Natural killer cell (primary cell): ENCODE data around the gene NR2F2. TPM values are rescaled to one million over a fixed set of nuclear protein-coding genes. Genes with fewer than 3 reads are reported as not detected.

Experiments used
- ATAC-seq, 3 donors: fragments of 150-1000 bp in 2 of 3; fragments of 200-7000 bp in 1 of 3; cut with Tn5 transposase; 1 replicate in 1 of 3; 2 replicates in 2 of 3; pipeline ENCODE4 v1.10.0; 2021; ENCODE audit warnings: mild to moderate bottlenecking in 2 of 3, moderate library complexity in 2 of 3
- DNase-seq, 2 donors: peaks; one replicate each; pipeline versions ENCODE4 v3.0.0 to v3.0.0-alpha.2; 2013 to 2021; ENCODE audit warnings: mixed read lengths in 1 of 2
- H3K27ac ChIP-seq: one replicate; pipeline ENCODE4 v1.5.1; 2013; ENCODE audit warnings: mild to moderate bottlenecking, low read length
- H3K27me3 ChIP-seq: one replicate; pipeline ENCODE4 v1.6.1; 2013; ENCODE audit warnings: low read length; ENCODE audit not compliant: control insufficient read depth, insufficient read depth
- H3K36me3 ChIP-seq: one replicate; pipeline ENCODE4 v1.6.1; 2013; ENCODE audit warnings: low read length; ENCODE audit not compliant: control insufficient read depth, insufficient read depth
- H3K4me1 ChIP-seq: one replicate; pipeline ENCODE4 v1.6.1; 2013; ENCODE audit warnings: low read length; ENCODE audit not compliant: control insufficient read depth, insufficient read depth
- H3K4me3 ChIP-seq: one replicate; pipeline ENCODE4 v1.5.1; 2013; ENCODE audit warnings: low read length
- H3K9me3 ChIP-seq: one replicate; pipeline ENCODE4 v1.6.1; 2013; ENCODE audit warnings: low read length; ENCODE audit not compliant: control insufficient read depth, insufficient read depth
- H3K27ac Mint-ChIP-seq, 2 donors: one replicate each; pipeline ENCODE4 v1.8.0; 2022; ENCODE audit warnings: mild to moderate bottlenecking in 2 of 2, mixed read lengths in 2 of 2, moderate library complexity in 1 of 2
- H3K27me3 Mint-ChIP-seq, 2 donors: one replicate each; pipeline ENCODE4 v1.8.0; 2022; ENCODE audit warnings: low read depth in 2 of 2, mixed read lengths in 2 of 2
- H3K36me3 Mint-ChIP-seq: one replicate; pipeline ENCODE4 v1.8.0; 2022; ENCODE audit warnings: mixed read lengths
- H3K4me1 Mint-ChIP-seq, 2 donors: one replicate each; pipeline ENCODE4 v1.8.0; 2022; ENCODE audit warnings: mixed read lengths in 2 of 2
- H3K4me3 Mint-ChIP-seq: one replicate; pipeline ENCODE4 v1.8.0; 2022; ENCODE audit warnings: mild to moderate bottlenecking, moderate library complexity, mixed read lengths
- H3K9me3 Mint-ChIP-seq, 2 donors: one replicate each; pipeline ENCODE4 v1.8.0; 2022; ENCODE audit warnings: mixed read lengths in 2 of 2
- CTCF ChIP-seq: fragments of 200-600 bp; IDR thresholded peaks from one replicate; pipeline ENCODE4 v1.8.0; 2022; ENCODE audit warnings: antibody characterized with exemption
- WGBS: methylation state at CpG from one replicate; pipeline ENCODE4 v1.1.7; 2013; ENCODE audit warnings: missing lambda C conversion rate; ENCODE audit not compliant: insufficient coverage; 5-methylcytosine and 5-hydroxymethylcytosine counted together
- intact Hi-C: fragments of 100-400 bp; cut with micrococcal nuclease; formaldehyde crosslinking; loops from one replicate; pipeline ENCODE4 v1.14.2; 2022
- total RNA-seq, 4 donors: library from RNA; stranded (reverse); fragments of 120-200 nt in 1 of 4; gene quantifications; one replicate each; pipeline versions ENCODE4 v1.2.3 to v1.2.4, GENCODE V29; 2013 to 2022

Gene NR2F2
- total RNA-seq, 3 donors from 2014 or later (not counting 1 experiment from before 2014, with no cell fraction given): not detected

- 95% methylated on average over 3 of the region's 5 CpGs for WGBS
These were observed 18.6 kb upstream of the NR2F2 start for GRCh38 chr15:96311956-96312294.

GRCh38 chr15:96312641-96313335 is 17.7 kb upstream of the NR2F2 start:
- Mint-ChIP-seq H3K4me1 (no peaks in the 10 kb centered on the region), H3K27ac (no peak overlapping the region), H3K9me3 (no peaks in the 10 kb centered on the region), H3K4me3 (no peak overlapping the region), H3K36me3 (no peaks in the 10 kb centered on the region), H3K27me3 (peaks cover 52 to 86% of the 10 kb centered on the region in 2 donors)
- no peak for TF ChIP-seq CTCF
- ATAC-seq (no peak), DNase-seq (no peak)
- peaks cover 16% of the 10 kb centered on the region for H3K27me3 ChIP-seq
- H3K36me3 ChIP-seq: no peaks in the 10 kb centered on the region
- WGBS: 45% methylated on average over 4 of the region's 4 CpGs
- H3K4me3 ChIP-seq: no peak overlapping the region
- no peak overlapping the region for H3K27ac ChIP-seq
- intact Hi-C loops: no loop called here
- H3K4me1 ChIP-seq: no peaks in the 10 kb centered on the region
- no peaks in the 10 kb centered on the region for H3K9me3 ChIP-seq

More at GRCh38 chr15:96311956-96312294, 18.6 kb upstream of the NR2F2 start:
- H3K27me3 Mint-ChIP-seq: peaks cover 46 to 86% of the 10 kb centered on the region in 2 donors
- no peaks in the 10 kb centered on the region for H3K4me1 Mint-ChIP-seq
- TF ChIP-seq CTCF: no peak
- no peaks in the 10 kb centered on the region for H3K36me3 Mint-ChIP-seq
- no peak overlapping the region for H3K4me3 Mint-ChIP-seq
- H3K27ac Mint-ChIP-seq: no peak overlapping the region
- intact Hi-C loops: no loop called here
- Histone ChIP-seq H3K27ac (no peak overlapping the region), H3K9me3 (no peaks in the 10 kb centered on the region), H3K4me3 (no peak overlapping the region), H3K27me3 (peaks cover 12% of the 10 kb centered on the region), H3K36me3 (no peaks in the 10 kb centered on the region), H3K4me1 (no peaks in the 10 kb centered on the region)
- DNase-seq (no peak), ATAC-seq (no peak)
- H3K9me3 Mint-ChIP-seq: no peaks in the 10 kb centered on the region

- Histone ChIP-seq H3K4me3 (no peak overlapping the region), H3K36me3 (no peaks in the 10 kb centered on the region), H3K4me1 (no peaks in the 10 kb centered on the region), H3K27me3 (peaks cover 17% of the 10 kb centered on the region), H3K9me3 (no peaks in the 10 kb centered on the region), H3K27ac (no peak overlapping the region)
- no peaks in the 10 kb centered on the region for H3K4me1 Mint-ChIP-seq
- peaks cover 53 to 91% of the 10 kb centered on the region in 2 donors for H3K27me3 Mint-ChIP-seq
- no peak for TF ChIP-seq CTCF
- no peak overlapping the region for H3K4me3 Mint-ChIP-seq
- H3K9me3 Mint-ChIP-seq: no peaks in the 10 kb centered on the region
- ATAC-seq (no peak), DNase-seq (no peak)
- H3K27ac Mint-ChIP-seq: no peak overlapping the region
- intact Hi-C loops: no loop called here
- peaks cover 4% of the 10 kb centered on the region for H3K36me3 Mint-ChIP-seq
These were observed 16.0 kb upstream of the NR2F2 start for GRCh38 chr15:96314518-96314917.

- ATAC-seq: no peak
- H3K27me3 Mint-ChIP-seq: peaks cover 52 to 91% of the 10 kb centered on the region in 2 donors
- no peak for TF ChIP-seq CTCF
- WGBS: 100% methylated on average over 1 of the region's 1 CpG
- intact Hi-C loops: no loop called here
- no peak overlapping the region for H3K27ac Mint-ChIP-seq
- H3K36me3 Mint-ChIP-seq: peaks cover 6% of the 10 kb centered on the region
- no peaks in the 10 kb centered on the region for H3K9me3 Mint-ChIP-seq
- no peak overlapping the region for H3K4me3 Mint-ChIP-seq
- no peaks in the 10 kb centered on the region for H3K4me1 Mint-ChIP-seq
- Histone ChIP-seq H3K4me3 (no peak overlapping the region), H3K9me3 (no peaks in the 10 kb centered on the region), H3K36me3 (no peaks in the 10 kb centered on the region), H3K27me3 (peaks cover 21% of the 10 kb centered on the region), H3K27ac (no peak overlapping the region), H3K4me1 (no peaks in the 10 kb centered on the region)
- DNase-seq: no peak
These were observed 15.5 kb upstream of the NR2F2 start for GRCh38 chr15:96314963-96315362.
